Smooth muscle cell (in vitro differentiated cells): ENCODE measurements around the gene ZNF672. TPM values are rescaled to one million over a fixed set of nuclear protein-coding genes. Genes with fewer than 3 reads are reported as not detected.
"Not testable (repeated sequence)": the region's sequence is repeated elsewhere in the genome, so short reads cannot be mapped to it uniquely, and the experiment has no call there.

ENCODE experiments used
- DNase-seq: peaks from one replicate; lab custom pipeline; 2025; ENCODE audit not compliant: unreplicated experiment; lab: John Stamatoyannopoulos, UW
- H2AFZ ChIP-seq: fragments of 200-600 bp; sonication (generic); 2 replicates; pipeline ENCODE4 v1.6.0; 2016; ENCODE audit warnings: antibody characterized with exemption, low read depth, mild to moderate bottlenecking
- H3F3A ChIP-seq: fragments of 200-600 bp; sonication (generic); 2 replicates; pipeline ENCODE4 v1.6.0; 2017; ENCODE audit warnings: antibody characterized with exemption, low read depth
- H3K27ac ChIP-seq: fragments of 200-600 bp; sonication (generic); 2 replicates; pipeline ENCODE4 v1.5.1; 2016; ENCODE audit warnings: low read depth, mild to moderate bottlenecking
- H3K27me3 ChIP-seq: fragments of 200-600 bp; sonication (generic); 2 replicates; pipeline ENCODE4 v1.6.1; 2016; ENCODE audit warnings: low read depth, mild to moderate bottlenecking
- H3K36me3 ChIP-seq: fragments of 200-600 bp; sonication (generic); 2 replicates; pipeline ENCODE4 v1.5.1; 2016; ENCODE audit warnings: low read depth
- H3K4me1 ChIP-seq: fragments of 200-600 bp; sonication (generic); 2 replicates; pipeline ENCODE4 v1.5.1; 2016; ENCODE audit warnings: low read depth
- H3K4me2 ChIP-seq: fragments of 200-600 bp; sonication (generic); 2 replicates; pipeline ENCODE4 v1.6.0; 2016; ENCODE audit warnings: mild to moderate bottlenecking
- H3K4me3 ChIP-seq: fragments of 200-600 bp; sonication (generic); 2 replicates; pipeline ENCODE4 v1.5.1; 2016; ENCODE audit warnings: mild to moderate bottlenecking
- H3K79me2 ChIP-seq: fragments of 200-600 bp; sonication (generic); 2 replicates; pipeline ENCODE4 v1.6.0; 2016; ENCODE audit warnings: low read depth, mild to moderate bottlenecking
- H3K9ac ChIP-seq: fragments of 200-600 bp; sonication (generic); 2 replicates; pipeline ENCODE4 v1.6.0; 2016; ENCODE audit warnings: low read depth
- H3K9me3 ChIP-seq: fragments of 200-600 bp; sonication (generic); replicated peaks from 2 replicates; pipeline ENCODE4 v1.5.1; 2016; ENCODE audit warnings: low read depth
- H4K20me1 ChIP-seq: fragments of 200-600 bp; sonication (generic); 2 replicates; pipeline ENCODE4 v1.6.0; 2016; ENCODE audit warnings: low read depth
- WGBS: methylation state at CpG from one replicate; pipeline ENCODE4 v1.1.7; 2016; ENCODE audit warnings: low lambda C conversion rate; 5-methylcytosine and 5-hydroxymethylcytosine counted together
- polyA plus RNA-seq: library from polyadenylated mRNA; unstranded; fragments of >200 nt; fragmentation: Nextera tagmentation; extraction: Ambion mirVana; gene quantifications from 2 replicates; pipeline ENCODE4 v1.2.1, GENCODE V29; 2016
- total RNA-seq: library from RNA; depleted of rRNA; stranded (reverse); fragments of >200 nt; gene quantifications from 2 replicates; pipeline ENCODE4 v1.2.3, GENCODE V29; 2014
- TF ChIP-seq, protein P1 (sequence below): fragments of 200-600 bp; sonication (generic); IDR thresholded peaks from 2 replicates; pipeline ENCODE4 v1.5.1; 2017; ENCODE audit warnings: borderline replicate concordance, mild to moderate bottlenecking, antibody characterized with exemption; ENCODE audit not compliant: insufficient read depth, poor library complexity, severe bottlenecking

Gene ZNF672
- total and polyA plus RNA-seq, 2 experiments from 2014 or later = 25.8 to 28.7 TPM

DNA sequence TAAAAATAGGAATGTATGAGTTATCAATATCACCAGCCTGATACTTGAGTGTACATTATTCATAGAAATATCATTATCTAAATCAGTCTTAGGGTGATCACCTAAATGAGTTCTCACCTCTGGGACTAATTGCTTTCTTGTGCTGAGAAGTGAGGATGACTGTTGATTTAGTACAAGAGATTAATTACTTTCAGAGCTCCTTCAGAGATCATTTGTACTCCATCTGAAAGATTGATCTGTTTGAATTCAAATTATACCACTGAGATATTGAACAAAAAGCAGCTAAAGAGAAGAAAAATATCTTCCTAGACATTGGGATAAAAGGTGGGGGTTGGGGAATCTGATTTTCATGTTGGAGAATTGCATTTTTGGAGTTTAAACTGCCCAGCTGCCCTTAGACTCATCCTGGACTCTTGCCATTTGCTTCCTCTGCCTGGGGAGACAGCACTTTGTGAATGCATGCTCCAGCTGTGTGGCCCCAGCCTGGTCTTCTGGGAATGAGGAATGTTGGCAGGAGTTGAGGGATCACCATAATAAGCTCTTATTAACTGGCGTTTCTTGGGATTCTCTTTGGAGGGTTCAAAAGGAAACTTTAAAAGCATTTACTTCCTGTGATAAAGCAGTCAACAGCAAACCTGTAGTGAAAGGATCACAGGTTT, 48.3 kb downstream of the ZNF672 start:
- no peak overlapping the region for H3K27ac ChIP-seq
- 19% methylated on average over 1 of the region's 1 CpG for WGBS
- no peaks in the 10 kb centered on the region for H3K9me3 ChIP-seq
- H2AFZ ChIP-seq = peak overlapping the region; percentile 25
- H3K27me3 ChIP-seq = no peaks in the 10 kb centered on the region
- no peaks in the 10 kb centered on the region for H3K79me2 ChIP-seq
- H3K4me2 ChIP-seq = no peak overlapping the region
- no peaks in the 10 kb centered on the region for H3F3A ChIP-seq
- H3K4me3 ChIP-seq = no peak overlapping the region
- peaks cover 22% of the 10 kb centered on the region for H3K4me1 ChIP-seq
- H3K36me3 ChIP-seq = no peaks in the 10 kb centered on the region
- DNase-seq = no peak
- H3K9ac ChIP-seq = no peak overlapping the region
- TF ChIP-seq, protein P1, sequence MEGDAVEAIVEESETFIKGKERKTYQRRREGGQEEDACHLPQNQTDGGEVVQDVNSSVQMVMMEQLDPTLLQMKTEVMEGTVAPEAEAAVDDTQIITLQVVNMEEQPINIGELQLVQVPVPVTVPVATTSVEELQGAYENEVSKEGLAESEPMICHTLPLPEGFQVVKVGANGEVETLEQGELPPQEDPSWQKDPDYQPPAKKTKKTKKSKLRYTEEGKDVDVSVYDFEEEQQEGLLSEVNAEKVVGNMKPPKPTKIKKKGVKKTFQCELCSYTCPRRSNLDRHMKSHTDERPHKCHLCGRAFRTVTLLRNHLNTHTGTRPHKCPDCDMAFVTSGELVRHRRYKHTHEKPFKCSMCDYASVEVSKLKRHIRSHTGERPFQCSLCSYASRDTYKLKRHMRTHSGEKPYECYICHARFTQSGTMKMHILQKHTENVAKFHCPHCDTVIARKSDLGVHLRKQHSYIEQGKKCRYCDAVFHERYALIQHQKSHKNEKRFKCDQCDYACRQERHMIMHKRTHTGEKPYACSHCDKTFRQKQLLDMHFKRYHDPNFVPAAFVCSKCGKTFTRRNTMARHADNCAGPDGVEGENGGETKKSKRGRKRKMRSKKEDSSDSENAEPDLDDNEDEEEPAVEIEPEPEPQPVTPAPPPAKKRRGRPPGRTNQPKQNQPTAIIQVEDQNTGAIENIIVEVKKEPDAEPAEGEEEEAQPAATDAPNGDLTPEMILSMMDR = no peak
- H4K20me1 ChIP-seq = no peaks in the 10 kb centered on the region

DNA sequence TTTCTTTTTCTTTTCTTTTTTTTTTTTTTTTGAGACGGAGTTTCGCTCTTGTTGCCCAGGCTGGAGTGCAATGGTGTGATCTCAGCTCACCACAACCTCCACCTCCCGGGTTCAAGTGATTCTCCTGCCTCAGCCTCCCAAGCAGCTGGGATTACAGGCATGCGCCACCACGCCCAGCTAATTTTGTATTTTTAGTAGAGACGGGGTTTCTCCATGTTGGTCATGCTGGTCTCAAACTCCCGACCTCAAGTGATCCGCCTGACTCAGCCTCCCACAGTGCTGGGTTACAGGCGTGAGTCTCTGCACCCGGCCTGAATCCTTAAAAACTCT, 51.9 kb downstream of the ZNF672 start:
- not testable (repeated sequence) for H3K9ac ChIP-seq, H3K4me2 ChIP-seq, H3K79me2 ChIP-seq, H3K27me3 ChIP-seq, H3K9me3 ChIP-seq, DNase-seq, H3K4me3 ChIP-seq, H3F3A ChIP-seq, H3K36me3 ChIP-seq, H4K20me1 ChIP-seq, H2AFZ ChIP-seq, H3K27ac ChIP-seq
- WGBS = 83% methylated on average over 9 of the region's 10 CpGs
- peaks cover 22% of the 10 kb centered on the region for H3K4me1 ChIP-seq

DNA sequence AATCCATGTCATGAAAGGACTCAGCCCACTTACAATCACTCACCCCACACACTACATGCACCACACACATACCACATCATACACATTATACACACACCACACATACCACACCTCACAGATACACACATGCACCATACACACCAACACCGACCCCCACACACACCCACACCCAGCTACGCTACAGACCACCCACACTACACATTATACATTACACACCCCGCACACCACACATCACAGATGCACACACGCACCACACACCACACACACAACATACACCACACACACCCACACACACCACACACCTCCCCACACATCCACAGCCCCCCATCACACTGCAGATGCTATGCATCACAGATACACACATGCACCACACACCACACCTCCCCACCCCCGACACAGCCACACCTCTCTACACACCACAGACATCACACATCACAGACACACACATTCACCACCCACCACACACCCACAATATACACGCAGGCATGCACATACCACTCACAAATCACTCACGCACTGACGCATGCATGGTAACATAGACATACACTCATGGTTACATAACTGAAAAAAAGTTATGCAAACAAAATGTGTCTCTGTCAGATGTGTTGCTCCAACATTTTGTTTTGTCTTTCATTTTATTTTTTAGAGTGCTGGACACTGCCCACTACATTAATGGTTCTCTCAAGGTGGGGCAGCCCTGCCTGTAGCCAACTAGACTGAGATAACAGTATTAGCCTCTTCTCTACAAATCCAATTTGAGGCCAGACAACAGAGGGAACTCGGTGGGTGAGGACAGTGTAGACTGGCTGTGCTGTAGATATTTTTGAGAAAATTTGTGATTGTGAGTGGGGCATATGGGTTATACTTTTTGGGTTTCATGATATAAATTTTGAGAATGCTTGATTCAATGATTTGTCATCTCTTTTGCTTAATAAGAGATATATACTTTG, 52.8 kb downstream of the ZNF672 start:
- Histone ChIP-seq H4K20me1 (no peaks in the 10 kb centered on the region), H2AFZ (no peak overlapping the region), H3K27ac (no peak overlapping the region), H3K9me3 (no peaks in the 10 kb centered on the region), H3K4me1 (peaks cover 20% of the 10 kb centered on the region), H3F3A (no peaks in the 10 kb centered on the region), H3K4me2 (no peak overlapping the region), H3K27me3 (no peaks in the 10 kb centered on the region), H3K9ac (no peak overlapping the region), H3K4me3 (no peak overlapping the region), H3K36me3 (no peaks in the 10 kb centered on the region), H3K79me2 (no peaks in the 10 kb centered on the region)
- WGBS = 93% methylated on average over 9 of the region's 9 CpGs
- no peak for DNase-seq
- TF ChIP-seq, protein P1 = no peak

DNA sequence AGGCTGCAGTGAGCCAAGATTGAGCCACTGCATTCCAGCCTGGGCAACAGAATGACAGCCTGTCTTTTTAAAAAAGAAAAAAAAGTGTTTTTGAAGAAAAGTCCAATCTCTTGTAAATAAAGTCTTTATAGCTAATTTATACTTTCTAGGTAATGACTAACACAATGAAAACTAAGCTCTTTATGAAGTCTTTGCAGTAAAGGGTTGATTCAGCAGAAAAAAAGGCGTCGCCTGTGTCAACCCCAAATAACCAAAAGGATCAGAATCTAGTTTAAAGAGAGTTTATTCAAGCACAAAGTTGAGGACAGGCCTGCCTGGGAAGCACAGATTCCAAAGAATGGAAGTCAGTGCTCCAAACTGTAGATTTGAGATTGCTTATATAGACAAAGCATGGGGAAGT, 53.7 kb downstream of the ZNF672 start:
- Histone ChIP-seq H3K27me3 (no peaks in the 10 kb centered on the region), H3K4me1 (peaks cover 11% of the 10 kb centered on the region), H3K9me3 (no peaks in the 10 kb centered on the region), H3K9ac (no peak overlapping the region), H3K36me3 (no peaks in the 10 kb centered on the region), H3K4me2 (no peak overlapping the region), H3F3A (no peaks in the 10 kb centered on the region), H3K27ac (no peak overlapping the region), H2AFZ (no peak overlapping the region), H3K4me3 (no peak overlapping the region), H3K79me2 (no peaks in the 10 kb centered on the region), H4K20me1 (no peaks in the 10 kb centered on the region)
- WGBS = 93% methylated on average over 2 of the region's 2 CpGs
- no peak for DNase-seq
- TF ChIP-seq, protein P1 = no peak
